ENCODE measurements around the gene SETDB2. TPM values are rescaled to one million over a fixed set of nuclear protein-coding genes. Genes with fewer than 3 reads are reported as not detected.
A peak's percentile ranks its signal among the peaks of the same experiment; 100 is the strongest.

SETDB2 gene
- total and polyA plus RNA-seq, 8 donors, result 3.1 to 8.9 (median 6.4) TPM

DNA sequence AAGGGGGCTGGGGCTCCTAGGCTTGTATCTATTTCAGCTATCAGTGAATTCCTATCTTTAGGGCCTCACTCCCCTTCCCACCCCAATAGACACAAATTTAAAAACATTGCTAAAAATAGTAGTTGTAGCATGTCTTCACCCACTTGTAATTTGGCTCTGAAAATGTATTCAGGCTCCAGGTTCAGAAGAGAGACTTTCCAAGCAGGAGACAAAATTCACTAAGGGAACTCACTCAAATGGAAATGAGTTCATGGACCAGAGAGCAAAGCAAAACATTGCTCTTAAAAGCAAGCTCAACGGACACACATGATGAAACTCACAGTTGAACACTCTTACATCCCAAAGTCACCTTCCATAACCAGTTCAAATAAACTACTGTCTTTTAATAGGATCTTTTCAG lies 88.5 kb downstream of the SETDB2 start:
- WGBS, 2 donors, result 73 to 81% methylated on average over 1 of the region's 1 CpG
- no peak overlapping the region for H3K4me3 ChIP-seq
- TF ChIP-seq, protein P1, sequence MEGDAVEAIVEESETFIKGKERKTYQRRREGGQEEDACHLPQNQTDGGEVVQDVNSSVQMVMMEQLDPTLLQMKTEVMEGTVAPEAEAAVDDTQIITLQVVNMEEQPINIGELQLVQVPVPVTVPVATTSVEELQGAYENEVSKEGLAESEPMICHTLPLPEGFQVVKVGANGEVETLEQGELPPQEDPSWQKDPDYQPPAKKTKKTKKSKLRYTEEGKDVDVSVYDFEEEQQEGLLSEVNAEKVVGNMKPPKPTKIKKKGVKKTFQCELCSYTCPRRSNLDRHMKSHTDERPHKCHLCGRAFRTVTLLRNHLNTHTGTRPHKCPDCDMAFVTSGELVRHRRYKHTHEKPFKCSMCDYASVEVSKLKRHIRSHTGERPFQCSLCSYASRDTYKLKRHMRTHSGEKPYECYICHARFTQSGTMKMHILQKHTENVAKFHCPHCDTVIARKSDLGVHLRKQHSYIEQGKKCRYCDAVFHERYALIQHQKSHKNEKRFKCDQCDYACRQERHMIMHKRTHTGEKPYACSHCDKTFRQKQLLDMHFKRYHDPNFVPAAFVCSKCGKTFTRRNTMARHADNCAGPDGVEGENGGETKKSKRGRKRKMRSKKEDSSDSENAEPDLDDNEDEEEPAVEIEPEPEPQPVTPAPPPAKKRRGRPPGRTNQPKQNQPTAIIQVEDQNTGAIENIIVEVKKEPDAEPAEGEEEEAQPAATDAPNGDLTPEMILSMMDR (IDR thresholded peaks at IDR 0.05), result no peak
- FAIRE-seq (no peak), DNase-seq (no peak), ATAC-seq (no peak)
- intact Hi-C loops (cut with DNase I), result no loop called here
- H3K36me3 ChIP-seq, result no peaks in the 10 kb centered on the region
- H3K9me3 ChIP-seq, result no peaks in the 10 kb centered on the region
- H3K27me3 ChIP-seq, result no peaks in the 10 kb centered on the region
- H3K27ac ChIP-seq, result no peak overlapping the region
- no peaks in the 10 kb centered on the region for H3K4me1 ChIP-seq

DNA sequence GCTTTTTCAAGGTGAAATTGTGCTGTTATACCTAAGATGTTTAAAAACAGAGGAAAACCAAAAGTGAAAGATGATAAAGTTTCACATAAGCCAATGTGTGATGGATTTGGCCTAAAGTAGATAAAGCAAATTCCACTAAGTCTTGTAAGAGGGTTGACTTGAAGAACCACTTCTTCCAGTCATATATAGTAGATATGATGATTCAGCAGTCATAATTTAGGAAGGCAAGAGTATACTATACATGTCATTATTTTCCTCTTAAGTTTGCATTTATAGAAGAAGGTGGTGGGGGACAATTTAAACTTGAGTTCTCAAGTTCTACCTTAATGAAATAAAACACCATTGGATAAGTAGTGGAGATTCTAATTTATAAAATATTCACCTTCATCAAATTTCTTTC lies 88.9 kb downstream of the SETDB2 start:
- DNase-seq (no peak), FAIRE-seq (no peak), ATAC-seq (no peak)
- Histone ChIP-seq H3K36me3 (peaks cover 0 to under 1% (median 0%) of the 10 kb centered on the region in 3 donors), H3K4me3 (no peak overlapping the region), H3K9me3 (no peaks in the 10 kb centered on the region), H3K27me3 (no peaks in the 10 kb centered on the region), H3K27ac (no peak overlapping the region), H3K4me1 (no peaks in the 10 kb centered on the region)
- intact Hi-C loops (cut with DNase I), result no loop called here
- TF ChIP-seq, protein P1 (IDR thresholded peaks at IDR 0.05), result no peak

DNA sequence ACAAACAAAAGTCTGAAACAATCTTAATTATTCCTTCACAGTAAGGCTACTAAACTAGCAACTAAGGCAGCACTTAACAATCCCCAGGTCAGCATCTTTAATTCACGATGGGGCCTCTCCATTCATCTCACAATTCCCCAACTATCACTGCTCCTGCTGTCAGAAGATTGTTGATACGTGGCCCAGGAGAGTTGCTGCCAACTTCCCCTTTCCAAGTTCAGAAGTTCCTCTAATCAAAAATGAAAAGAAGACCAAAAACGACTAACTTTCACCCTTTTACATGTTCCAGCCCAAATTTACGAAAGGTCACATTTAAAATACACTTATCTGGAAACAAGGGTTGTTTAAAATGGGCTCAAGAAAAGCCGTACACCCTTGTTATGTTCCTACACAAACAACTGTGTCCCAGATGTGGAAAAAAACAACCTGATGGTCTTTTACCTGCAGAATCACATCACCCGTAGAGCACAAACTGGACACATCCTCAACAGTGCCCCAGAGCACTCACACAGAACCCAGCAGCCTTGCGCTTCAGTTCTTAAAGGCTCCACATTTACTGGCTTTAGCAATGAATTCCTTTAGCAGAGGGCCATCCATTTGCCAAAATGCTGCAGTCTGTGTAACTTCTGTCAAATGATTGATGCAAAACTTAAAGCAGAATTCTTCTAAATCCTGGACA lies 89.7 kb downstream of the SETDB2 start:
- FAIRE-seq (no peak), DNase-seq (no peak), ATAC-seq (no peak)
- TF ChIP-seq, protein P1 (IDR thresholded peaks at IDR 0.05), result no peak
- Histone ChIP-seq H3K36me3 (peaks cover 0 to 5% (median 0%) of the 10 kb centered on the region in 3 donors), H3K4me3 (no peak overlapping the region), H3K9me3 (no peaks in the 10 kb centered on the region), H3K4me1 (no peaks in the 10 kb centered on the region), H3K27me3 (no peaks in the 10 kb centered on the region), H3K27ac (no peak overlapping the region)
- intact Hi-C loops (cut with DNase I), result no loop called here
- WGBS, 2 donors, result 71 to 79% methylated on average over 7 of the region's 7 CpGs

DNA sequence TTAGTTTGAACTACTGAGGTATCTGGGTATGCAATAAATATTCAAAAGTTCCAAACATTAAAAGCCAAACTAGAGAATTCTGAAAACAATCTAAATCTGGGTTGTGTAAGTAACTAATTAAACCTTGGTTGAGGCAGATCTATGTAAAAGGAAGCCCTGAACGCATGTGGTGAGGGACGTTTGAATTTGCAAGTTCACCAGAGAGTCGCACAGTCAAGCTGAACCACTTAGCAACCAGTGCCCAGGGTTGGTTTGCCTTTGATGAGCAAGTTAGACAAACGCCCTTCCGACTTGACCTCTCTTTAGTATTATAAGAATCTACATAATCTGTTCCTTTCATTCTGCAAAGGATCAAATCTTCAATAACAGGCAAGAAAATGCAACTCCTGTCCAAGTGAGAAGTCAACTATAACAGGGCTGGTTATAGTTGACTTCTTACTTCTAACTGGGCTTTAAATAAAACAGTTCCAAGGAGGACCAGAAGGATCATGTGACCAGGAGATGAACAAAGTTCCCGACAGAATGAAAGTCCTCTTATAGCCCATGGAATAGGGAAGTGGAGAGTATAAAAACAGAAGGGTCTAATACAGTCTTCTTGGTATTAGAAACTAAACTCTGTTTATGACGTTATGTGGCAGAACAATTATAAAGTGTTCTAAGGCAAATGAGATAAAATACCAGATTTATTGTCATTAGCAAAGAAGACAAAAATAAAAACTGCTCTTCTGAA lies 92.2 kb downstream of the SETDB2 start:
- FAIRE-seq, result no peak
- Histone ChIP-seq H3K27me3 (no peaks in the 10 kb centered on the region), H3K9me3 (no peaks in the 10 kb centered on the region), H3K36me3 (peaks cover 0 to 15% (median 0%) of the 10 kb centered on the region in 3 donors), H3K4me3 (no peak overlapping the region), H3K4me1 (no peaks in the 10 kb centered on the region), H3K27ac (no peak overlapping the region)
- WGBS, 2 donors, result 75 to 79% methylated on average over 7 of the region's 7 CpGs
- TF ChIP-seq, protein P1 (IDR thresholded peaks at IDR 0.05), result no peak
- peak in 2 of 4 donors; percentile 35 to 48 for ATAC-seq
- no peak for DNase-seq
- intact Hi-C loops (cut with DNase I), result no loop called here

DNA sequence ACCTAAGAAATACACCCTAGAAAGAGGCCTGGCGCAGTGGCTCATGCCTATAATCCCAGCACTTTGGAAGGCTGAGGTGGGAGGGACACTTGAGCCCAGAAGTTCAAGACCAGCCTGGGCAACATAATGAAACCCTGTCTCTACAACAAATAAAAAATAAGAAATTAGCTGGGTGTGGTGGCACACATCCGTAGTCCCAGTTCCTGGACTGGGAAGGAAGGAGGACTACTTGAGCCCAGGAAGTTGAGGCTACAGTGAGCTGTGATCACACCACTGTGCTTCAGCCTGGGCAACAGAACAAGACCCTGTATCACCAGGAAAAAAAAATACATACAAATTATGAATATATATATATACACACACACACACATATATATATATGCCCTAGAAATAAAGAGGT lies 94.3 kb downstream of the SETDB2 start:
- Histone ChIP-seq H3K27ac (no peak overlapping the region), H3K4me3 (no peak overlapping the region), H3K9me3 (no peaks in the 10 kb centered on the region), H3K27me3 (no peaks in the 10 kb centered on the region), H3K4me1 (no peaks in the 10 kb centered on the region), H3K36me3 (peaks cover 0 to 15% (median 0%) of the 10 kb centered on the region in 3 donors)
- DNase-seq (no peak), ATAC-seq (no peak), FAIRE-seq (no peak)
- TF ChIP-seq, protein P1 (IDR thresholded peaks at IDR 0.05), result no peak
- WGBS, 2 donors, result 95% methylated on average over 2 of the region's 2 CpGs
- intact Hi-C loops (cut with DNase I), result no loop called here

All from pancreas (tissue), 10 donors.